ENCODE data around the gene CFHR5.
"Not testable (repeated sequence)": the region's sequence is repeated elsewhere in the genome, so short reads cannot be mapped to it uniquely, and the experiment has no call there.

Gene CFHR5

GRCh38 chr1:196960854-196961253, 16.5 kb upstream of the CFHR5 start:
- TF ChIP-seq CTCF (IDR thresholded peaks at IDR 0.05; ENCODE audit: low read depth, low read length, missing control alignments) = no peak
- H3K4me3 ChIP-seq (ENCODE audit: low read depth, low read length) = no peak overlapping the region
- no peak for DNase-seq (ENCODE audit: low read depth)

DNA sequence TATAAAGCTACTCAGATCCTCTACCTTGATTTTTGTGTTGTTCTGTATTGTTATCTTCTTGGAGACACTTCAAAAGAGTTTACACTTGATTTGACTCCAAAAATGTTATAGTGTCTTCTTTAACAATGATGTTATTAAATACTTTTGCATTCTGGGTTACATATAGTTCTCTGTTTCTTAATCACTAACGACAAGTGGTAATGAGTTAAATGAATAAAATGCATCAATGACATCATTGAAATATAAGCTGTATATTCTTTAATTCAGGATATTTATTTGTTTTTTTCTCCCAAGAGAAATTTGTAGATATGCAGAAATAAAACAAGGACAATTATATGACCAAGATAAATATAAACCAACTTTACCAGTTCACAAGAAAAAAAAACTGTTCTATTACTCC, 7.2 kb upstream of the CFHR5 start:
- H3K4me3 ChIP-seq (ENCODE audit: low read depth, low read length) = no peak overlapping the region
- DNase-seq (ENCODE audit: low read depth) = no peak
- TF ChIP-seq CTCF (IDR thresholded peaks at IDR 0.05; ENCODE audit: low read depth, low read length, missing control alignments) = no peak

- no peak overlapping the region for H3K4me3 ChIP-seq (ENCODE audit: low read depth, low read length)
- DNase-seq (ENCODE audit: low read depth) = no peak
- no peak for TF ChIP-seq CTCF (IDR thresholded peaks at IDR 0.05; ENCODE audit: low read depth, low read length, missing control alignments)
Observed at GRCh38 chr1:196976278-196976677, 1.1 kb upstream of the CFHR5 start.

DNA sequence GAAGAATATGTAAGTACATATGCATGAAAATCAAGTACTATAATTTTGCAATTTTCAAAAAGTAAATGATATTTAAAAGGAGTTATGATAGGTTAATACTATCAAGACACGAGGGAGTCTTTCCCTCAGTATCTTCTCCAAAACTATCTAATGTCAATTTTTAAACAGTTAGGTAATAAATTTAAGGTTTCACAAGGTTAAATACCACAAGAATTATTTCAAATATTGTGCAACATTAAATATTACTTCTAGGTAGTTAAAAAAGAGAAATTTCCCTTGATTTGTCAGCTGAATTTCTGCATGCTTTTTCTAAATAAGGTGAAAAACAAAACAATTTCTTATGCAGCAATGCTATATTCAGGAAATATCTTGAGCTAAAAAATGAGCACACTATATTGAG, 3.5 kb downstream of the CFHR5 start:
- no peak for TF ChIP-seq CTCF (IDR thresholded peaks at IDR 0.05; ENCODE audit: low read depth, low read length, missing control alignments)
- DNase-seq (ENCODE audit: low read depth) = no peak
- no peak overlapping the region for H3K4me3 ChIP-seq (ENCODE audit: low read depth, low read length)

DNA sequence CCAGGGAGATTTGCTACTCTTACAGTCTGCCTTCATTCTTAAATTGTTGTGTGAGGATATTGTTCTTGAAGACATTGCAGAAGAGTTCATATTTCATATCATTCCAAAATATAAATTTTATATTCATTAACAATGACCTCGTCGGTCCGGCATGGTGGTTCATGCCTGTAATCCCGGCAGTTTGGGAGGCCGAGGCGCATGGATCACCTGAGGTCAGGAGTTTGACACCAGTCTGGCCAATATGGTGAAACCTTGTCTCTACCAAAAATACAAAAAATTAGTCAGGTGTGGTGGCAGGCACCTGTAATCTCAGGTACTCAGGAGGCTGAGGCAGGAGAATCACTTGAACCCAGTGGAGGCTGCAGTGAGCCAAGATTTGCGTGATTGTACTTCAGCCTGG, 4.9 kb downstream of the CFHR5 start:
- DNase-seq (ENCODE audit: low read depth); H3K4me3 ChIP-seq (ENCODE audit: low read depth, low read length): not testable (repeated sequence)

GRCh38 chr1:196991919-196992651, 14.7 kb downstream of the CFHR5 start:
- DNase-seq (ENCODE audit: low read depth); H3K4me3 ChIP-seq (ENCODE audit: low read depth, low read length): not testable (repeated sequence)

GRCh38 chr1:196993916-196994315, 16.6 kb downstream of the CFHR5 start:
- no peak overlapping the region for H3K4me3 ChIP-seq (ENCODE audit: low read depth, low read length)
- TF ChIP-seq CTCF (IDR thresholded peaks at IDR 0.05; ENCODE audit: low read depth, low read length, missing control alignments) = no peak
- DNase-seq (ENCODE audit: low read depth) = no peak

- no peak for TF ChIP-seq CTCF (IDR thresholded peaks at IDR 0.05; ENCODE audit: low read depth, low read length, missing control alignments)
- no peak for DNase-seq (ENCODE audit: low read depth)
- H3K4me3 ChIP-seq (ENCODE audit: low read depth, low read length) = no peak overlapping the region
Observed at GRCh38 chr1:196997423-196997822, 20.1 kb downstream of the CFHR5 start.

Measured in GM12864 (cell line).